ENCODE measurements around the gene BNC2. TPM values are rescaled to one million over a fixed set of nuclear protein-coding genes. Genes with fewer than 3 reads are reported as not detected.
A peak's percentile ranks its signal among the peaks of the same experiment; 100 is the strongest.
"Not testable (repeated sequence)": the region's sequence is repeated elsewhere in the genome, so short reads cannot be mapped to it uniquely, and the experiment has no call there.

The BNC2 gene
- total and polyA plus RNA-seq, 4 donors: 3.1 to 51.2 (median 16.9) TPM

- no peak for DNase-seq (ENCODE audit: low read depth in 4 of 6, low spot score in 6 of 6)
- WGBS (ENCODE audit: insufficient coverage): no CpG with 5 or more reads among the region's 1 CpG
- no peak overlapping the region for H3K27ac ChIP-seq (ENCODE audit: low read depth, low read length)
Observed at GRCh38 chr9:16544842-16545241, 325.6 kb downstream of the BNC2 start.

DNA sequence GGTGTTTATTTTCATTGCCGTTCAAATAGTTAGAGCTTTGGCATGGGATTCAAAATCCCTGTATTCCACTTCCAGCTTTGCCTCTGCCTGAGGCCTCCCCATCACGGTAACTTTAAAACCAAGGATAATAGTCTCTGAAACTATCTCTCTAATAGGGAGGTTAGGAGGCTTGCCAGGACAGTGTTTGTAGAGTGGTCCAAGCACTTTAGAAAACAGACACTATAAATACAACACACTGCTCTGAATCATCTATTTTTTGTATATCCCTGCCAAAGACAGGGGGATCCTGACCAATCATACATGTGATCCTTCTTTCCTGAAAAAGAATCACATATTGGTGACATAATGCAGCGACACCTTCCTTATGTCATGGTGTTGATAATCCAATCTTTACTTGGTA is 326.8 kb downstream of the BNC2 start:
- H3K4me3 ChIP-seq (ENCODE audit: low read depth, low read length): no peak overlapping the region
- DNase-seq (ENCODE audit: low read depth in 4 of 6, low spot score in 6 of 6): no peak
- no peaks in the 10 kb centered on the region for H3K27me3 ChIP-seq (ENCODE audit: control insufficient read depth, insufficient read depth, low read length)
- no peaks in the 10 kb centered on the region for H3K9me3 ChIP-seq (ENCODE audit: control insufficient read depth, insufficient read depth, low read length)
- H3K4me1 ChIP-seq (ENCODE audit: control insufficient read depth, insufficient read depth, low read length): no peaks in the 10 kb centered on the region
- no peak overlapping the region for H3K27ac ChIP-seq (ENCODE audit: low read depth, low read length)
- no peaks in the 10 kb centered on the region for H3K36me3 ChIP-seq (ENCODE audit: control insufficient read depth, insufficient read depth, low read length)
- no CpG with 5 or more reads among the region's 3 CpGs for WGBS (ENCODE audit: insufficient coverage)

More at GRCh38 chr9:16544842-16545241, 325.6 kb downstream of the BNC2 start:
- Histone ChIP-seq H3K27me3 (ENCODE audit: control insufficient read depth, insufficient read depth, low read length) (no peaks in the 10 kb centered on the region), H3K4me1 (ENCODE audit: control insufficient read depth, insufficient read depth, low read length) (no peaks in the 10 kb centered on the region), H3K4me3 (ENCODE audit: low read depth, low read length) (no peak overlapping the region), H3K36me3 (ENCODE audit: control insufficient read depth, insufficient read depth, low read length) (no peaks in the 10 kb centered on the region), H3K9me3 (ENCODE audit: control insufficient read depth, insufficient read depth, low read length) (no peaks in the 10 kb centered on the region)

DNA sequence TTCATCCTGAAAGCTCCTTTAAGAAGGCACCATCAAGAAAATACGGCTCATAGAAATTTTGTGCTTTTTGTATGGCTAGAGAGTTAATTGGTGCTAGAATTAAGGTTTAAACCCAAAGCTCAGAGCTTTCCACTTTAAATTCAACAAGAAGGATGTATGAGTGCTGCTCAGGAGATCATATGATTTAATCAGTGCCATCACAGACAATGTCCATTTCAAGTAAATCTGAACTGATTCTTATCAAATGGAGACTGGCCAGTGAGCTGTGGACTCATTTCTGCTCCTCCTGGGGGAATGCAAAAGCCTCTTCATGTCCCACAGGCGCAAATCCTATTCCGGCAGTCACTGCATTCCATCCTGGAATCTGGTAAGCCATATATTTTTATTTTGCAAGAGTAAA is 327.2 kb downstream of the BNC2 start:
- DNase-seq (ENCODE audit: low read depth in 4 of 6, low spot score in 6 of 6): no peak
- no peak overlapping the region for H3K4me3 ChIP-seq (ENCODE audit: low read depth, low read length)
- H3K27me3 ChIP-seq (ENCODE audit: control insufficient read depth, insufficient read depth, low read length): no peaks in the 10 kb centered on the region
- H3K27ac ChIP-seq (ENCODE audit: low read depth, low read length): no peak overlapping the region
- H3K4me1 ChIP-seq (ENCODE audit: control insufficient read depth, insufficient read depth, low read length): no peaks in the 10 kb centered on the region
- WGBS (ENCODE audit: insufficient coverage): no CpG with 5 or more reads among the region's 3 CpGs
- no peaks in the 10 kb centered on the region for H3K9me3 ChIP-seq (ENCODE audit: control insufficient read depth, insufficient read depth, low read length)
- H3K36me3 ChIP-seq (ENCODE audit: control insufficient read depth, insufficient read depth, low read length): no peaks in the 10 kb centered on the region

DNA sequence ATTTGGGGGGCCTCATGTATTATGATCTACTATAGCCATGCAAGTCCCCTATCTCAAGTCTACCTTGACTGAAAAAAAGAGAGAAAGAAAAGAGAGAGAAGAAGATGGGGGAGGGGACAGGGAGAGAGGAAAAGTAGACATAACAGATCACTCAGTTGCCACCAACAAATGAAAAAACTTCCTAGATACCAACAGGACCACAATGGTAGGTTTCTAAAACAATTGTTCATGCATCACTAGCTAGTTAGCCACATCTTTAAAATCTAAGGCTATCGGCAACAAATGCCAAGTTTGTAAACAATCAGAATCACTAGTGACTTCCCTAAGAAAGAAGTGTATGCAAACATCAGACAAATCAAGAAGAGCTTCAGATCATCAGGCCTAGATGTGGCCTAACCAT is 328.2 kb downstream of the BNC2 start:
- Histone ChIP-seq H3K4me1 (ENCODE audit: control insufficient read depth, insufficient read depth, low read length) (no peaks in the 10 kb centered on the region), H3K4me3 (ENCODE audit: low read depth, low read length) (no peak overlapping the region), H3K36me3 (ENCODE audit: control insufficient read depth, insufficient read depth, low read length) (no peaks in the 10 kb centered on the region), H3K27me3 (ENCODE audit: control insufficient read depth, insufficient read depth, low read length) (no peaks in the 10 kb centered on the region), H3K27ac (ENCODE audit: low read depth, low read length) (no peak overlapping the region), H3K9me3 (ENCODE audit: control insufficient read depth, insufficient read depth, low read length) (no peaks in the 10 kb centered on the region)
- no CpG with 5 or more reads among the region's 1 CpG for WGBS (ENCODE audit: insufficient coverage)
- no peak for DNase-seq (ENCODE audit: low read depth in 4 of 6, low spot score in 6 of 6)

DNA sequence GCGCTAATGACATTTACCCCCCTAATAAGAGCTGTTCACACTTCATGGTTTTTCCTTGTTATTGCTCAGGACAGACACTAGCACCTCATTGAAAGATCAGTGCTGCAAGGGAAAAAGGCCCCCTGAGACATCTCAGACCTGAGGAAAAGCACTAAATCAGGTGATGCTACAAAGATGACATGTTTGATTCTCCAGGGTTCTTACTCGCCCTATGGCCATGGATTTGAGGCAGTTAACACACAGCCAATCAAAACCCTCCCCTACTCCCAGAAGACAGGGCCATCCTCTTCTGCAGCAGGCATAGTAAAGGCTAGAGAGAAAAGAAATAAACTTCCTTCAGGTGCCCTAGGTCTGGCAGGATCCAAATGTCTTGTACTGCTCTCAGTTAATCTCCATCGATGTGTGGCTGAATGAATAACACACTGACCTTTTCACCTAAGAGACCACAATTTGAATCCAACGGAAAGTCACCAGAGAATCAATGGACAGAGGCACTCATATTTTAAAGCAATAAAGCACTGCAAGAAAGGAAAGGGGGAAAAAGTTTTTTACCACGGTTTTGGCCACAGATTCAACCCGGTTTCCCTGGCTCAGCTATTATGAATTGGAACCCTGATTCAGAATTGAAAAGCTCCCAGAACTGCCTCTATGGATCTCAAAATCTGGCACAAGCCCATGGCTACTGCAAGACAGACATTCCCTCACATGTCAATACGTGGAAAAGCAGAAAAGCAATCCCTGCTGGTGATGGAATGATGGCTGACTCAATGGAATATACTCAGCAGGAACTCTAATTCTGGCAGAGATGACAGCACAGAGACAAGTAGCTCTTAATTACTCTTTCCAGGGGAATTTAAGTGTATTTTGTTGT is 329.5 kb downstream of the BNC2 start:
- DNase-seq (ENCODE audit: low read depth in 4 of 6, low spot score in 6 of 6): peak in 2 of 6 donors; percentile 43 to 51
- Histone ChIP-seq H3K27me3 (ENCODE audit: control insufficient read depth, insufficient read depth, low read length) (no peaks in the 10 kb centered on the region), H3K4me3 (ENCODE audit: low read depth, low read length) (no peak overlapping the region), H3K9me3 (ENCODE audit: control insufficient read depth, insufficient read depth, low read length) (no peaks in the 10 kb centered on the region), H3K27ac (ENCODE audit: low read depth, low read length) (no peak overlapping the region), H3K36me3 (ENCODE audit: control insufficient read depth, insufficient read depth, low read length) (no peaks in the 10 kb centered on the region), H3K4me1 (ENCODE audit: control insufficient read depth, insufficient read depth, low read length) (no peaks in the 10 kb centered on the region)
- 62% methylated on average over 4 of the region's 7 CpGs for WGBS (ENCODE audit: insufficient coverage)

DNA sequence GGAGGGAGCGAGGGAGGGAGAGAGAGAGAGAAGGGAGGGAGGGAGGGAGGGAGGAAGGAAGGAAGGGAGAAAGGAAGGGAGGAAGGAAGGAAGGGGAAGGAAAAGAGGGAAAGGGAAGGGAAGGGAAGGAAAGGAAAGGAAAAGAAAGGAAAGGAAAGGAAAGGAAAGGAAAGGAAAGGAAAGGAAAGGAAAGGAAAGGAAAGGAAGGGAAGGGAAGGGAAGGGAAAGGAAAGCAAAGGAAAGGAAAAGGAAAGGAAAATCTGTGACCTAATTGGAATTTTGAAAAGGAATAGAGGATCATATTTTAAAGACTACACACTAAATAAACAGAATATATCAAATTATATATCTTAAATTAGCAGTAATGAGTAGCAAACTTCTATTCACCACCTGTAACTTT is 330.8 kb downstream of the BNC2 start:
- not testable (repeated sequence) for DNase-seq (ENCODE audit: low read depth in 4 of 6, low spot score in 6 of 6); H3K27ac ChIP-seq (ENCODE audit: low read depth, low read length); H3K4me1 ChIP-seq (ENCODE audit: control insufficient read depth, insufficient read depth, low read length); H3K36me3 ChIP-seq (ENCODE audit: control insufficient read depth, insufficient read depth, low read length); H3K27me3 ChIP-seq (ENCODE audit: control insufficient read depth, insufficient read depth, low read length); H3K4me3 ChIP-seq (ENCODE audit: low read depth, low read length); H3K9me3 ChIP-seq (ENCODE audit: control insufficient read depth, insufficient read depth, low read length)
- 100% methylated on average over 1 of the region's 1 CpG for WGBS (ENCODE audit: insufficient coverage)

GRCh38 chr9:16535555-16535954 is 334.9 kb downstream of the BNC2 start:
- WGBS (ENCODE audit: insufficient coverage): 100% methylated on average over 1 of the region's 1 CpG
- Histone ChIP-seq H3K27me3 (ENCODE audit: control insufficient read depth, insufficient read depth, low read length) (no peaks in the 10 kb centered on the region), H3K27ac (ENCODE audit: low read depth, low read length) (no peak overlapping the region), H3K4me3 (ENCODE audit: low read depth, low read length) (no peak overlapping the region), H3K4me1 (ENCODE audit: control insufficient read depth, insufficient read depth, low read length) (no peaks in the 10 kb centered on the region), H3K9me3 (ENCODE audit: control insufficient read depth, insufficient read depth, low read length) (no peaks in the 10 kb centered on the region), H3K36me3 (ENCODE audit: control insufficient read depth, insufficient read depth, low read length) (no peaks in the 10 kb centered on the region)
- DNase-seq (ENCODE audit: low read depth in 4 of 6, low spot score in 6 of 6): no peak

- no peaks in the 10 kb centered on the region for H3K27me3 ChIP-seq (ENCODE audit: control insufficient read depth, insufficient read depth, low read length)
- WGBS (ENCODE audit: insufficient coverage): no CpG with 5 or more reads among the region's 2 CpGs
- H3K9me3 ChIP-seq (ENCODE audit: control insufficient read depth, insufficient read depth, low read length): no peaks in the 10 kb centered on the region
- H3K4me1 ChIP-seq (ENCODE audit: control insufficient read depth, insufficient read depth, low read length): no peaks in the 10 kb centered on the region
- no peak overlapping the region for H3K4me3 ChIP-seq (ENCODE audit: low read depth, low read length)
- no peaks in the 10 kb centered on the region for H3K36me3 ChIP-seq (ENCODE audit: control insufficient read depth, insufficient read depth, low read length)
- DNase-seq (ENCODE audit: low read depth in 4 of 6, low spot score in 6 of 6): no peak
- H3K27ac ChIP-seq (ENCODE audit: low read depth, low read length): no peak overlapping the region
Observed at GRCh38 chr9:16532681-16533450, 337.6 kb downstream of the BNC2 start.

- H3K4me3 ChIP-seq (ENCODE audit: low read depth, low read length): no peak overlapping the region
- no peaks in the 10 kb centered on the region for H3K27me3 ChIP-seq (ENCODE audit: control insufficient read depth, insufficient read depth, low read length)
- no peaks in the 10 kb centered on the region for H3K9me3 ChIP-seq (ENCODE audit: control insufficient read depth, insufficient read depth, low read length)
- H3K36me3 ChIP-seq (ENCODE audit: control insufficient read depth, insufficient read depth, low read length): no peaks in the 10 kb centered on the region
- no peak for DNase-seq (ENCODE audit: low read depth in 4 of 6, low spot score in 6 of 6)
- H3K4me1 ChIP-seq (ENCODE audit: control insufficient read depth, insufficient read depth, low read length): no peaks in the 10 kb centered on the region
- no peak overlapping the region for H3K27ac ChIP-seq (ENCODE audit: low read depth, low read length)
- WGBS (ENCODE audit: insufficient coverage): no CpG with 5 or more reads among the region's 3 CpGs
Observed at GRCh38 chr9:16532272-16532671, 338.2 kb downstream of the BNC2 start.

Data from spinal cord (tissue), 10 donors.